ENCODE data around the gene SVOPL. TPM values are rescaled to one million over a fixed set of nuclear protein-coding genes. Genes with fewer than 3 reads are reported as not detected.

SVOPL gene
- total and polyA plus RNA-seq, 9 of the 15 experiments (the other 6 are each of a cell fraction or from before 2014, with no cell fraction given): 0.13 to 0.42 (median 0.20) TPM; not detected in 6

DNA sequence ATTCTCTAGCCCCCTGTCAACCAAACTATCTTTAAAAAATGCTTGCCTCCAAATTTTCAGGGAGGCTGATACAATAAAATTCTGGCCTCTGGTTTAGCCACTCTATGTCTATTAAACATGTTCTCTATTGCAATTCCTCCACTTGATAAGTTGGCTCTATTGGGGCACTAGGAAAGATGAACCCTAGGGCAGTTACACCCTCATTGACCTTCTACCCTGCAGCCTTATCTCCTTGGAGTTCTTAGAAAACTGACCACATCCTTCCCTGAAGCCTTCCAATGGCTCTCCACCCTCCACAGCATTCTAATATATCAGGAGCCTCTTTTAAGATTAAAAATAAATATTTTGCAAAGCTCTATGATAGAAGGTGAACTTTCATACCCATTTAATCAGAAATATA is 30.6 kb downstream of the SVOPL start (continued):
- TF ChIP-seq HNRNPK (IDR thresholded peaks at IDR 0.05; ENCODE audit: low read depth, low read length, poor library complexity, severe bottlenecking) (no peak), CCAR2 (IDR thresholded peaks at IDR 0.05; ENCODE audit: low read depth, low read length) (no peak), EHMT2 (IDR thresholded peaks at IDR 0.05) (no peak), WHSC1 (IDR thresholded peaks at IDR 0.05; ENCODE audit: low read length) (no peak)
- TF ChIP-seq, protein P1, sequence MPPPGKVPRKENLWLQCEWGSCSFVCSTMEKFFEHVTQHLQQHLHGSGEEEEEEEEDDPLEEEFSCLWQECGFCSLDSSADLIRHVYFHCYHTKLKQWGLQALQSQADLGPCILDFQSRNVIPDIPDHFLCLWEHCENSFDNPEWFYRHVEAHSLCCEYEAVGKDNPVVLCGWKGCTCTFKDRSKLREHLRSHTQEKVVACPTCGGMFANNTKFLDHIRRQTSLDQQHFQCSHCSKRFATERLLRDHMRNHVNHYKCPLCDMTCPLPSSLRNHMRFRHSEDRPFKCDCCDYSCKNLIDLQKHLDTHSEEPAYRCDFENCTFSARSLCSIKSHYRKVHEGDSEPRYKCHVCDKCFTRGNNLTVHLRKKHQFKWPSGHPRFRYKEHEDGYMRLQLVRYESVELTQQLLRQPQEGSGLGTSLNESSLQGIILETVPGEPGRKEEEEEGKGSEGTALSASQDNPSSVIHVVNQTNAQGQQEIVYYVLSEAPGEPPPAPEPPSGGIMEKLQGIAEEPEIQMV (tag; conservative IDR thresholded peaks at IDR 0.05; ENCODE audit: low read depth): no peak

GRCh38 chr7:138669364-138669763 is 31.8 kb downstream of the SVOPL start:
- no peaks in the 10 kb centered on the region for H3K79me2 ChIP-seq (ENCODE audit: control insufficient read depth, insufficient read depth, low read length)
- H3K27ac ChIP-seq (ENCODE audit: extremely low read depth, low read depth, low read length): no peak overlapping the region
- no peak for ATAC-seq
- no peak for FAIRE-seq
- no peak for DNase-seq (ENCODE audit: extremely low read depth in 1 of 4, low spot score in 3 of 4)
- H3K9me1 ChIP-seq (ENCODE audit: control insufficient read depth, insufficient read depth, low read length): no peaks in the 10 kb centered on the region
- CTCF ChIA-PET (ENCODE audit: low intra/inter-chr PET ratio): no interaction called here
- no peak overlapping the region for H2AFZ ChIP-seq (ENCODE audit: low read depth, low read length)
- H3K4me2 ChIP-seq (ENCODE audit: insufficient read depth, low read length): no peak overlapping the region
- no peaks in the 10 kb centered on the region for H3K9me3 ChIP-seq (replicated peaks; ENCODE audit: control insufficient read depth, insufficient read depth, low read depth, low read length)
- 2% methylated on average over 4 of the region's 4 CpGs for WGBS (ENCODE audit: insufficient coverage, low coverage, missing lambda C conversion rate)
- H3K4me3 ChIP-seq: no peak overlapping the region
- intact Hi-C loops (cut with micrococcal nuclease): no loop called here
- H3K36me3 ChIP-seq (ENCODE audit: control insufficient read depth, insufficient read depth, low read length): no peaks in the 10 kb centered on the region
- in situ Hi-C loops (cut with MboI): no loop called here
- peaks cover 0 to 17% of the 10 kb centered on the region in 2 experiments; a peak in 2 of 5 replicates for H3K27me3 ChIP-seq (ENCODE audit: control insufficient read depth in 2 of 2, insufficient read depth in 2 of 2, low read length in 2 of 2)
- no peaks in the 10 kb centered on the region for H4K20me1 ChIP-seq (replicated peaks; ENCODE audit: control insufficient read depth, insufficient read depth, low read length)
- BruUV-seq (replicated peaks): no TSS peak
- no peak for TF ChIP-seq NFIC (IDR thresholded peaks at IDR 0.05)
- TF ChIP-seq YY1 (IDR thresholded peaks at IDR 0.05; ENCODE audit: borderline replicate concordance in 1 of 3, control insufficient read depth in 1 of 3, extremely low read depth in 1 of 3, insufficient read depth in 3 of 3, insufficient read length in 1 of 3, insufficient replicate concordance in 2 of 3, low read depth in 1 of 3, low read length in 2 of 3): no peak
- TF ChIP-seq TRIM28 (IDR thresholded peaks at IDR 0.05): no peak
- TF ChIP-seq ZNF232 (CRISPR knock-in tag; IDR thresholded peaks at IDR 0.05): no peak
- TF ChIP-seq CXXC5 (CRISPR knock-in tag; IDR thresholded peaks at IDR 0.05): no peak
- TF ChIP-seq CHCHD3 (CRISPR knock-in tag; IDR thresholded peaks at IDR 0.05): no peak
- TF ChIP-seq NR1H2 (CRISPR knock-in tag; IDR thresholded peaks at IDR 0.05): no peak
- TF ChIP-seq TEAD4 (IDR thresholded peaks at IDR 0.05; ENCODE audit: low read length): no peak
- no peak for TF ChIP-seq TEAD4 (CRISPR knock-in tag; IDR thresholded peaks at IDR 0.05; ENCODE audit: borderline replicate concordance)
- no peak for TF ChIP-seq PRDM10 (IDR thresholded peaks at IDR 0.05; ENCODE audit: partially characterized antibody)
- POLR2A ChIA-PET: no interaction called here
- no peak overlapping the region for H3K9ac ChIP-seq (ENCODE audit: insufficient read depth in 1 of 2, low read depth in 2 of 2, low read length in 2 of 2)
- H3K4me1 ChIP-seq (replicated peaks in 1 of 2; ENCODE audit: control insufficient read depth in 2 of 2, insufficient read depth in 2 of 2, low read length in 2 of 2): no peaks in the 10 kb centered on the region; a peak in 1 of 5 replicates

Data from K562 (cell line).